ENCODE data around the gene PCSK4. TPM values are rescaled to one million over a fixed set of nuclear protein-coding genes. Genes with fewer than 3 reads are reported as not detected.

PCSK4 gene
- polyA plus RNA-seq, 1 donor (not counting 4 experiments of a cell fraction or from before 2014, with no cell fraction given) = 0.25 TPM

DNA sequence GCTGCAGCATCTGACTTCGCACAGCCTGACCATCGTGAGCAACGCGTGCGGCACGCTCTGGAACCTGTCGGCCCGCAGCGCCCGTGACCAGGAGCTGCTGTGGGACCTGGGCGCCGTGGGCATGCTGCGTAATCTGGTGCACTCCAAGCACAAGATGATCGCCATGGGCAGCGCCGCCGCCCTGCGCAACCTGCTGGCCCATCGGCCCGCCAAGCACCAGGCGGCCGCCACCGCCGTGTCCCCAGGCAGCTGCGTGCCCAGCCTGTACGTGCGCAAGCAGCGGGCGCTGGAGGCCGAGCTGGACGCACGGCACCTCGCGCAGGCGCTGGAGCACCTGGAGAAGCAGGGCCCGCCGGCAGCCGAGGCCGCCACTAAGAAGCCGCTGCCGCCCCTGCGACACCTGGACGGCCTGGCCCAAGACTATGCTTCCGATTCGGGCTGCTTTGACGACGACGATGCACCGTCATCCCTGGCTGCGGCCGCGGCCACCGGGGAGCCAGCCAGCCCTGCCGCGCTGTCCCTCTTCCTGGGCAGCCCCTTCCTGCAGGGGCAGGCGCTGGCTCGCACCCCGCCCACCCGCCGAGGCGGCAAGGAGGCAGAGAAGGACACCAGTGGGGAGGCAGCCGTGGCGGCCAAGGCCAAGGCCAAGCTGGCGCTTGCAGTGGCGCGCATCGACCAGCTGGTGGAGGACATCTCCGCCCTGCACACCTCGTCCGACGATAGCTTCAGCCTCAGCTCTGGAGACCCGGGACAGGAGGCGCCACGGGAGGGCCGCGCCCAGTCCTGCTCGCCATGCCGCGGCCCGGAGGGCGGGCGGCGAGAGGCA is 24.7 kb downstream of the PCSK4 start:
- Histone ChIP-seq H3K4me1 (ENCODE audit: control insufficient read depth, extremely low read depth, insufficient read depth, low read length) (peaks cover 8% of the 10 kb centered on the region), H3K9ac (ENCODE audit: control insufficient read depth, extremely low read depth, insufficient read depth, low read length) (no peak overlapping the region), H3K27me3 (ENCODE audit: control insufficient read depth, extremely low read depth, insufficient read depth, low read length) (peaks cover 46% of the 10 kb centered on the region), H4K20me1 (ENCODE audit: control insufficient read depth, extremely low read depth, insufficient read depth, low read length) (peaks cover 3% of the 10 kb centered on the region), H3K4me2 (ENCODE audit: control insufficient read depth, extremely low read depth, insufficient read depth, low read depth, low read length) (peak overlapping the region; percentile 41), H3K36me3 (ENCODE audit: control insufficient read depth in 2 of 2, extremely low read depth in 1 of 2, insufficient read depth in 2 of 2, low read length in 2 of 2) (no peaks in the 10 kb centered on the region), H2AFZ (ENCODE audit: control insufficient read depth, low read length) (no peak overlapping the region), H3K9me1 (ENCODE audit: control insufficient read depth, extremely low read depth, insufficient read depth, low read length) (no peaks in the 10 kb centered on the region), H3K79me2 (ENCODE audit: control insufficient read depth, insufficient read depth, low read length) (no peaks in the 10 kb centered on the region), H3K4me3 (ENCODE audit: control insufficient read depth in 2 of 3, extremely low read depth in 1 of 3, insufficient read depth in 2 of 3, low read depth in 1 of 3, low read length in 3 of 3) (no peak overlapping the region), H3K9me3 (ENCODE audit: control insufficient read depth, low read depth, low read length) (no peaks in the 10 kb centered on the region), H3K27ac (ENCODE audit: control insufficient read depth, insufficient read depth, low read length) (no peak overlapping the region)
- no peak for FAIRE-seq
- DNase-seq (ENCODE audit: low read depth, low spot score) = no peak
- TF ChIP-seq, protein P1, sequence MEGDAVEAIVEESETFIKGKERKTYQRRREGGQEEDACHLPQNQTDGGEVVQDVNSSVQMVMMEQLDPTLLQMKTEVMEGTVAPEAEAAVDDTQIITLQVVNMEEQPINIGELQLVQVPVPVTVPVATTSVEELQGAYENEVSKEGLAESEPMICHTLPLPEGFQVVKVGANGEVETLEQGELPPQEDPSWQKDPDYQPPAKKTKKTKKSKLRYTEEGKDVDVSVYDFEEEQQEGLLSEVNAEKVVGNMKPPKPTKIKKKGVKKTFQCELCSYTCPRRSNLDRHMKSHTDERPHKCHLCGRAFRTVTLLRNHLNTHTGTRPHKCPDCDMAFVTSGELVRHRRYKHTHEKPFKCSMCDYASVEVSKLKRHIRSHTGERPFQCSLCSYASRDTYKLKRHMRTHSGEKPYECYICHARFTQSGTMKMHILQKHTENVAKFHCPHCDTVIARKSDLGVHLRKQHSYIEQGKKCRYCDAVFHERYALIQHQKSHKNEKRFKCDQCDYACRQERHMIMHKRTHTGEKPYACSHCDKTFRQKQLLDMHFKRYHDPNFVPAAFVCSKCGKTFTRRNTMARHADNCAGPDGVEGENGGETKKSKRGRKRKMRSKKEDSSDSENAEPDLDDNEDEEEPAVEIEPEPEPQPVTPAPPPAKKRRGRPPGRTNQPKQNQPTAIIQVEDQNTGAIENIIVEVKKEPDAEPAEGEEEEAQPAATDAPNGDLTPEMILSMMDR (optimal IDR thresholded peaks at IDR 0.05 in 1 of 3, IDR thresholded peaks at IDR 0.05 in 1 of 3, conservative IDR thresholded peaks at IDR 0.05 in 1 of 3; ENCODE audit: extremely low read depth in 1 of 3, insufficient read depth in 2 of 3, low read length in 3 of 3) = peak; percentile 46 to 89 (median 75)
- no peak for TF ChIP-seq EZH2 (IDR thresholded peaks at IDR 0.05; ENCODE audit: low read length)
- dilution Hi-C loops (cut with MboI; ENCODE audit: extremely low pct_ligation_motif_present, low sequenced_read_pairs) = no loop called here

DNA sequence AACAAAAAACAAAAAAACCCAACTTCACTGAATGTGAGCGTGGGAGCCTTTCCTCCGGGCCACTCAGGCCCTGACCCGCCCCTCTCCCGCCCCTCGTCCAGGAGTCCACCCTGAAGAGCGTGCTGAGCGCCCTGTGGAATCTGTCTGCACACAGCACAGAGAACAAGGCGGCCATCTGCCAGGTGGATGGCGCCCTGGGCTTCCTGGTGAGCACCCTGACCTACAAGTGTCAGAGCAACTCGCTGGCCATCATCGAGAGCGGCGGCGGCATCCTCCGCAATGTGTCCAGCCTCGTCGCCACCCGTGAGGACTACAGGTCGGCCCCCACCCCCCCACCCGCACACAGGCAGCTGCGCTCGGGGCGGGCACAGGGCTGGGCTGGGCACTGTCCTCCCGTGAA is 28.3 kb downstream of the PCSK4 start:
- Histone ChIP-seq H3K79me2 (ENCODE audit: control insufficient read depth, insufficient read depth, low read length) (no peaks in the 10 kb centered on the region), H3K9me1 (ENCODE audit: control insufficient read depth, extremely low read depth, insufficient read depth, low read length) (no peaks in the 10 kb centered on the region), H3K9me3 (ENCODE audit: control insufficient read depth, low read depth, low read length) (no peaks in the 10 kb centered on the region), H3K4me2 (ENCODE audit: control insufficient read depth, extremely low read depth, insufficient read depth, low read depth, low read length) (no peak overlapping the region), H3K27ac (ENCODE audit: control insufficient read depth, insufficient read depth, low read length) (no peak overlapping the region), H3K4me1 (ENCODE audit: control insufficient read depth, extremely low read depth, insufficient read depth, low read length) (peaks cover 7% of the 10 kb centered on the region), H2AFZ (ENCODE audit: control insufficient read depth, low read length) (no peak overlapping the region), H4K20me1 (ENCODE audit: control insufficient read depth, extremely low read depth, insufficient read depth, low read length) (peaks cover 3% of the 10 kb centered on the region), H3K9ac (ENCODE audit: control insufficient read depth, extremely low read depth, insufficient read depth, low read length) (no peak overlapping the region), H3K27me3 (ENCODE audit: control insufficient read depth, extremely low read depth, insufficient read depth, low read length) (peaks cover 44% of the 10 kb centered on the region), H3K4me3 (ENCODE audit: control insufficient read depth in 2 of 3, extremely low read depth in 1 of 3, insufficient read depth in 2 of 3, low read depth in 1 of 3, low read length in 3 of 3) (no peak overlapping the region), H3K36me3 (ENCODE audit: control insufficient read depth in 2 of 2, extremely low read depth in 1 of 2, insufficient read depth in 2 of 2, low read length in 2 of 2) (no peaks in the 10 kb centered on the region)
- FAIRE-seq = no peak
- TF ChIP-seq, protein P1 (optimal IDR thresholded peaks at IDR 0.05 in 1 of 3, IDR thresholded peaks at IDR 0.05 in 1 of 3, conservative IDR thresholded peaks at IDR 0.05 in 1 of 3; ENCODE audit: extremely low read depth in 1 of 3, insufficient read depth in 2 of 3, low read length in 3 of 3) = no peak
- TF ChIP-seq EZH2 (IDR thresholded peaks at IDR 0.05; ENCODE audit: low read length) = no peak
- no peak for DNase-seq (ENCODE audit: low read depth, low spot score)
- dilution Hi-C loops (cut with MboI; ENCODE audit: extremely low pct_ligation_motif_present, low sequenced_read_pairs) = no loop called here
